HG03196 (cell line): ENCODE results near the gene TKT.

Experiments used
- ATAC-seq: cut with Tn5 transposase; IDR thresholded peaks from one replicate; pipeline ENCODE4 v1.9.1; 2021; ENCODE audit not compliant: unreplicated experiment

The TKT gene

DNA sequence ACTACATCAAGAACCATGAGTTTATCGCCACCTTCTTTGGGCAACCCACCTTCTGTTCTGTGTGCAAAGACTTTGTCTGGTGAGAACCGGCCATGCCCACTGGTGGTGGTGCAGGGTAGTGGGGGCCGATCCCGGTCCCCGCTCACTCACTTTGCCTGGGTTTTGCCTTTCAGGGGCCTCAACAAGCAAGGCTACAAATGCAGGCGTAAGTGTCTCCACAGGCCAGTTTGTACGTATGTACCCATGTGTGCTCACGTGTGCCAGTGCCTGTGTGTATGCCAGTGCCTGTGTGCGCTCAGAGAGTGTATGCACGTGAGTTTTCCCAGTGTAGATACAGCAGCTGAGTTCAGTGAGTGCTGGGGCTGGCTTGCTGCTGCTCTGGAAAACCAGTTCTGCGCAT, 74.3 kb downstream of the TKT start:
- ATAC-seq: no peak

DNA sequence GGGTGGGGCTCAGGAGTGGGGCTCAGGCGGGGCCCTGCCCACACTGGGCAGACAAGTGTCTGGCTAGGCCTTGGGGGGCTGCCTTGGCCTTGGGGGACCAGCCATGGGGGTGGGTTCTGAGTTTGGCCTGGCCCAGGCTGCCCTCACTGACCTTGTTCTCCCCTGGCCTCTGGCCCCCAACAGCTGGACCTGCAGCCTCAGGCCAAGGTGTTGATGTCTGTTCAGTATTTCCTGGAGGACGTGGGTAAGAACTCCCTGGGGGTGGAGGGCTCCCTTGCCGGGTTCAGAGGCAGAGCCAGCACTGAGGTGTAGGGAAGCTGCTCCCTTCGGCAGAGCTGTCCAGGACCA, 74.8 kb downstream of the TKT start:
- ATAC-seq: no peak

DNA sequence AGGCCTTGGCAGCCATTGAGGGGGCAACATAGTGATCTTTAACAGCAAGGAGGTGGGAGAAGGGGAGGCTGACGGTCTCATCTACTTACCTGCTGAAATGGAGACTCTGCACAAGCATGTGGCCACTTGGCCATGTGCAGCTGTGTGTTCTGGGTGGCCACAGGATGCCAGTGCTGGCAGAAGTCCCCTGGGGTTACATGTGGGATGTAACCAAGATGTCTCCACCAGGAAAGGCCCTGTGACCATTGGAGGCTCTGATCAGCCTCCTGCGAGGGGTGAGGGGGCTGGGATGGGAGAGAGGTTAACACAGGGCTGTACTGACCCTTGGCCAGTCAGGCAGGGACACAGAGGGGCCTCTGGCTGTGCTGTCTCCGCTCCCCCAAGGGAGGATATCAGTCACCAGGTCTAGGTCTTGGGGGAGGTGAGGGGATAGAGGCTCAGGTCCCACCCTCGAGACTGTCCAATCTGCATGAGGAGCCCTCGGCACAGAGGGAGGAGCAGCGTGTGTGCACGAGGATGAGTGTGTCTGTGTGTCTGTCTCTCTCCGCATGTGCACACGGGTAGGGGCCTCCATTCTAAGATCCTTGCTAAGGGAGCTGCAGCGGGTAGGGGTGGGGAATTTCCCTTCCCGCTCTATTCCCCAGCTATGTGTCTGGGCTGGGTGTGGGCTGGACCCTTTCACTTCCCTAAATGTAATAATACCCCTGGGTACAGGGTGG, 75.4 kb downstream of the TKT start:
- peak; percentile 84 for ATAC-seq

DNA sequence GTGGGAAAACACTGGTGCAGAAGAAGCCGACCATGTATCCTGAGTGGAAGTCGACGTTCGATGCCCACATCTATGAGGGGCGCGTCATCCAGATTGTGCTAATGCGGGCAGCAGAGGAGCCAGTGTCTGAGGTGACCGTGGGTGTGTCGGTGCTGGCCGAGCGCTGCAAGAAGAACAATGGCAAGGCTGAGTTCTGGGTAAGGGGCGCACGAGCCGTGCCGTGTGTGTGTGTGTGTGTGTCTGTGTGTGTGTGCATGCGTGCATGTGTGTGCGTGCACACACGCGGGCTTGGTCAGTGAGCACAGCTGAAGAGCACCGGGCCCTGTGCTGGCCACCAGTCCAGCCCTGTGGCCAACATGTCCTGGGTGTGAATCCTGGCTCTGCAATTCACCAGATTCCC, 76.2 kb downstream of the TKT start:
- ATAC-seq: no peak

DNA sequence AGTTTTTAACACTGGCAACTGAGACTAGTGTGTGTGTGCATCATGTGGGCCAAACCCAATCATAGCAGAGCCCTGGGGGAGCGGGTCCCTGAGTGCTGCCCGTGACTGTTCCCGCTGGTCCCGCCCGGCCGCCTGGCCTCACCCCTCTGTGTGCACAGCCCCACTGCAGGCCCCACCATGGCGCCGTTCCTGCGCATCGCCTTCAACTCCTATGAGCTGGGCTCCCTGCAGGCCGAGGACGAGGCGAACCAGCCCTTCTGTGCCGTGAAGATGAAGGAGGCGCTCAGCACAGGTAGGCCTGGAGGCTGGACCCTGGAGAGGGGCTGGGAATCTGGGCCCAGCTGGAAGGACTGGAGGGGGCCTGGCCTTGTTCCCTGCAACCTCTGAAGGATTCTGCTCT, 77.6 kb downstream of the TKT start:
- ATAC-seq: no peak

DNA sequence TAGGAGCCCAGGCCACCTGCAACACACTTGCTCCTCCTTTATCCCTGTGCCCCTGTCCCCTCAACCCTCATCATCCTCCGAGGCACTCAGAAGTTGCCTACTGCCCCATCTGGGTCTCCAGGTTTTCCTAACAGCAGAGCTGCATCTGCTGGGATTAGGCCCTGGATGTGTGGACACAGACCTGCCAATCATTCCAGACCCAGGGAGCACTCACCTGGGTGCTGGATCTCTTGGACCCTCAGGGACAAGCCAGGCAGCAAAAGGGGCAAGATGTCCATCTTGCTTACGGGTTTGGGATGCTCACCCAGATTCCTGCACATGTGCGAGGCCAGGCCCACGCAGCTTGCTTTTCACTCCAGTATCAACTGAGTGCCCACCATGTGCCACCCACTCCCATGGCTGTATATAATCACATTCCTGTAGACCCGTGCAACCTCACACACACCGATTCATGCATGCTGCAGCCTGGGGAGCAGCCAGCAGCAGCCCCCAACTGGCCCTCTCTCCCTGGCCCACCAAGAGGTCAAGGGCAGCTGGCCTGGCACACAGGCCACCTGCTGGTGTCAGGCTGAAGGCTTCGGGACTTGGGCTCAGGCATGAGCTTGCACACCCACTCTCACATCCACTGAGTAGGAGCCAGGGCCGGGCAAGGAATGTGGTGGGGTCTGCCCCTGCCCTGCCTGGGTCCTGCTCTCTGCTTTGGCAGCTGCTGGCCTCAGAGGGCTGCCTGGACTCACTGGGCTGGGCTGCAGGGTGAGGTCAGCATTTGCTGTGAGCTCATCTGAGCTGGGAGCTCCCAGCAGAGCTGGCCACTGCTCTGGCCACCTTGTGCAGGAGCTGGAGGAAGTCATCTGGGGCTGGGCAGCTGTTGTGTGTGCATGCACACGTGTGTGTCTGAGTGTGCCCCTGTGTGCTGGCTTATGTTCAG, 79.9 kb downstream of the TKT start:
- no peak for ATAC-seq
